Upper lobe of left lung (tissue), 6 donors: ENCODE data around the gene CKM. TPM values are rescaled to one million over a fixed set of nuclear protein-coding genes. Genes with fewer than 3 reads are reported as not detected.

Experiments
- ATAC-seq, 2 donors: fragments of 200-7000 bp; cut with Tn5 transposase; one replicate each; pipeline ENCODE4 v1.9.1; 2022; ENCODE audit warnings: mild to moderate bottlenecking in 2 of 2, moderate library complexity in 2 of 2; ENCODE audit not compliant: low FRiP score in 2 of 2
- DNase-seq, 2 donors: peaks; one replicate each; pipeline ENCODE4 v3.0.0-alpha.2; 2019 to 2020
- H3K27ac ChIP-seq, 4 donors: fragments of 200-600 bp; sonication (generic); one replicate each; pipeline ENCODE4 v1.5.1; 2016 to 2019
- H3K27me3 ChIP-seq, 4 donors: fragments of 200-600 bp; sonication (generic); one replicate each; pipeline ENCODE4 v1.5.1; 2017 to 2019
- H3K36me3 ChIP-seq, 4 donors: fragments of 200-600 bp; sonication (generic); one replicate each; pipeline ENCODE4 v1.5.1; 2016 to 2019
- H3K4me1 ChIP-seq, 4 donors: fragments of 200-600 bp; sonication (generic); one replicate each; pipeline ENCODE4 v1.5.1; 2018 to 2019
- H3K4me3 ChIP-seq, 4 donors: fragments of 200-600 bp; sonication (generic); one replicate each; pipeline ENCODE4 v1.5.1; 2017 to 2019; ENCODE audit warnings: mild to moderate bottlenecking in 2 of 4, moderate library complexity in 1 of 4
- H3K9me3 ChIP-seq, 4 donors: fragments of 200-600 bp; sonication (generic); one replicate each; pipeline ENCODE4 v1.5.1; 2018 to 2019
- EP300 ChIP-seq, 4 donors: sonication (generic); formaldehyde crosslinking; IDR thresholded peaks; one replicate each; pipeline ENCODE4 v1.5.1; 2017; ENCODE audit warnings: antibody characterized with exemption in 4 of 4, control low read depth in 2 of 4
- POLR2A ChIP-seq, 4 donors: fragments of 450-650 bp; IDR thresholded peaks; one replicate each; pipeline ENCODE4 v1.5.1; 2016 to 2017; ENCODE audit warnings: antibody characterized with exemption in 4 of 4, mild to moderate bottlenecking in 2 of 4
- POLR2AphosphoS5 ChIP-seq, 2 donors: sonication (generic); formaldehyde crosslinking; IDR thresholded peaks; one replicate each; pipeline ENCODE4 v1.5.1; 2017; ENCODE audit warnings: antibody characterized with exemption in 2 of 2
- WGBS, 2 donors: methylation state at CpG; one replicate each; pipeline ENCODE4 v1.1.5; 2017 to 2018; 5-methylcytosine and 5-hydroxymethylcytosine counted together
- total RNA-seq, 6 donors: library from RNA; depleted of rRNA in 4 of 6; stranded (reverse); fragments of >200 nt in 4 of 6; gene quantifications; one replicate each; pipeline versions ENCODE4 v1.1.0 to v1.2.1, GENCODE V29; 2016 to 2021
- TF ChIP-seq, protein P1 (sequence below), 6 experiments: fragments of 450-650 bp in 4 of 6; fragments of 200-600 bp in 2 of 6; sonication (generic) in 2 of 6; IDR thresholded peaks; one replicate each; pipeline ENCODE4 v1.5.1; 2016 to 2019; ENCODE audit warnings: antibody characterized with exemption in 6 of 6
- donor health status: DM: no; HTN: no; CAD: no; lungs with moderate emphysema.
- donor health status: DM: no; HTN: yes; CAD: no; lungs with severe emphysema.

Gene CKM
- not detected for total RNA-seq

- TF ChIP-seq POLR2A (IDR thresholded peaks at IDR 0.05) (no peak), EP300 (IDR thresholded peaks at IDR 0.05) (no peak), POLR2AphosphoS5 (IDR thresholded peaks at IDR 0.05) (no peak)
- TF ChIP-seq, protein P1, sequence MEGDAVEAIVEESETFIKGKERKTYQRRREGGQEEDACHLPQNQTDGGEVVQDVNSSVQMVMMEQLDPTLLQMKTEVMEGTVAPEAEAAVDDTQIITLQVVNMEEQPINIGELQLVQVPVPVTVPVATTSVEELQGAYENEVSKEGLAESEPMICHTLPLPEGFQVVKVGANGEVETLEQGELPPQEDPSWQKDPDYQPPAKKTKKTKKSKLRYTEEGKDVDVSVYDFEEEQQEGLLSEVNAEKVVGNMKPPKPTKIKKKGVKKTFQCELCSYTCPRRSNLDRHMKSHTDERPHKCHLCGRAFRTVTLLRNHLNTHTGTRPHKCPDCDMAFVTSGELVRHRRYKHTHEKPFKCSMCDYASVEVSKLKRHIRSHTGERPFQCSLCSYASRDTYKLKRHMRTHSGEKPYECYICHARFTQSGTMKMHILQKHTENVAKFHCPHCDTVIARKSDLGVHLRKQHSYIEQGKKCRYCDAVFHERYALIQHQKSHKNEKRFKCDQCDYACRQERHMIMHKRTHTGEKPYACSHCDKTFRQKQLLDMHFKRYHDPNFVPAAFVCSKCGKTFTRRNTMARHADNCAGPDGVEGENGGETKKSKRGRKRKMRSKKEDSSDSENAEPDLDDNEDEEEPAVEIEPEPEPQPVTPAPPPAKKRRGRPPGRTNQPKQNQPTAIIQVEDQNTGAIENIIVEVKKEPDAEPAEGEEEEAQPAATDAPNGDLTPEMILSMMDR (IDR thresholded peaks at IDR 0.05) = no peak
- DNase-seq (peak in 1 of 2 donors; percentile 47), ATAC-seq (peak in 1 of 2 donors; percentile 34)
- Histone ChIP-seq H3K9me3 (no peaks in the 10 kb centered on the region), H3K4me3 (peak within 1 kb of the TSS in 1 of 4 donors; percentile 1), H3K27ac (no peak within 1 kb of the TSS), H3K27me3 (peaks cover 0 to 23% (median 8%) of the 10 kb centered on the region in 4 donors), H3K4me1 (peaks cover 0 to 20% (median 11%) of the 10 kb centered on the region in 4 donors), H3K36me3 (no peaks in the 10 kb centered on the region)
- WGBS, 2 donors = 44 to 50% methylated on average over 2 to 14 of the region's 15 CpGs
Observed at GRCh38 chr19:45322744-45323281, at the start of gene CKM. CKM (minus strand) TSS chr19:45322875; CDS start chr19:45319713, 3,162 bp downstream.

DNA sequence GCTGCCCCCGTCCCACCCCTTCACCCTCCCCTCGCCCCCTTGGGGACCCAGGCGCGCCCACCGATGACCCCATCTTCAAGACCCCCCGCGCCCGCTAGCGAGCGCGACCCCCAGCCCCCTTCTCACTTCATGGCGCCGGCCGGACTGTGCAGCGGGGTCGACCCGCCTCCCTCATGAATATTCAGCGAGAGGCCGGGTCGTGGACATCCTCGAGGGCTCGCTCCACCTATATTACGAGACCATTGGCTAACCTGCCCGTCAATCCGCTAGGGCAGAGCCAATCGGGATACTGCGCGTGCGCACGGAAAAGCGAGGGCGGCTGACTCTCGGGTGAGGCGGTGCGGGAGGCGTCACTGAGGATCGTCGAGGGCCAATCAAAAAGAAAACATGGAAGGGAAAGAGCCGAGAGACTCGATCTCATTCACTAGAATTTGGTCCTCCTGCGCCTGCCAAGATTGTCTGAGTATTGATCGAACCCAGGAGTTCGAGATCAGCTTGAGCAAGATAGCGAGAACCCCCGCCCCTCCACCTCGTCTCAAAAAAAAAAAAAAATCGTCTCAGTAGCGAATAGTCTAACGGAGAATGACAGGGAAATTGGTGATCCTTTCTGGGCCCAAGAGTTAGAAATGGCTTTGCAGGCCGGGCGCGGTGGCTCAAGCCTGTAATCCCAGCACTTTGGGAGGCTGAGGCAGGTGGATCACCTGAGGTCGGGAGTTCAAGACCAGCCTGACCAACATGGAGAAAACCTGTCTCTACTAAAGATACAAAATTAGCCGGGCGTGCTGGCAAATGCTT is 47.9 kb upstream of the CKM start, which contains the start of gene ERCC2:
ERCC2 (minus strand) TSS at position 164 of the 795 bp plus-strand sequence; CDS start at position 131, 33 bp downstream.
- DNase-seq (peak; percentile 95 to 96), ATAC-seq (peak; percentile 98 to 99)
- Histone ChIP-seq H3K27ac (peak within 1 kb of the TSS; percentile 76 to 82 (median 80)), H3K9me3 (no peaks in the 10 kb centered on the region), H3K27me3 (no peaks in the 10 kb centered on the region), H3K4me3 (peak within 1 kb of the TSS; percentile 84 to 99 (median 94)), H3K4me1 (peaks cover 6 to 17% (median 11%) of the 10 kb centered on the region in 4 donors), H3K36me3 (peaks cover 0 to under 1% (median 0%) of the 10 kb centered on the region in 4 donors)
- TF ChIP-seq, protein P1 (IDR thresholded peaks at IDR 0.05) = no peak
- TF ChIP-seq POLR2AphosphoS5 (IDR thresholded peaks at IDR 0.05) (peak in 1 of 2 donors; percentile 69), POLR2A (IDR thresholded peaks at IDR 0.05) (peak in 1 of 4 donors; percentile 41), EP300 (IDR thresholded peaks at IDR 0.05) (no peak)
- 7 to 9% methylated on average over 28 to 38 of the region's 55 CpGs for WGBS, 2 donors

DNA sequence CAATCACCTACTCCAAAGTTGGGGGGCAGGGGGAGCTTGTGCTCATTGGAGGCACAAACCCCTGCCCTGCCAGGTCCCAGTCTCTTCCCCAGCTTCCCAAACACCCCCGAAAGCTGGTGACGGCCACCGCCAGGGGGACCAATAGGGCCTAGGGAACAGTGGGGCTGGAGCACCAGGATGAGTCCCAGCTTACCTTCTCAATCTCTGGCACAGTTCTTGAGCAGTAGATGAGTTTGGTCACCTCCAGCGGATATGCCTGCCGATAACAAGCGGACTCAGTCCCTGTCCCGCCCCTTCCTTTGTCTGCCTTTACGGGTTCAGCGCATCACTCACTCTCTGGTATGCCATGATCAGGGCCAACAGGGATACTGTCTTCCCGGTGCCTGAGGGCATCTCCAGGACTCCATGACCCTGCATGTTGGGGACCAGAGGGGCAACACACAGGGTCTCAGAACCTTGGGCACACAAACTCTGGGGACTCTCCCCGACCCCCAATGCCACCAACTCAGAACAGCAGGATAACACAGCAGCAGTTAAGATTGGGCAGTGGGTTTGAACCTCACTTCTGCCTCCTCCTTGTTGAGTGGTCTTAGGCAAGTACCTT is 46.2 kb upstream of the CKM start:
- WGBS, 2 donors = 92 to 93% methylated on average over 10 to 11 of the region's 11 CpGs
- H3K4me3 ChIP-seq = no peak overlapping the region
- no peak for TF ChIP-seq POLR2A (IDR thresholded peaks at IDR 0.05)
- no peak for TF ChIP-seq POLR2AphosphoS5 (IDR thresholded peaks at IDR 0.05)
- TF ChIP-seq EP300 (IDR thresholded peaks at IDR 0.05) = no peak
- TF ChIP-seq, protein P1 (IDR thresholded peaks at IDR 0.05) = no peak
- H3K36me3 ChIP-seq = peaks cover 0 to 15% (median under 1%) of the 10 kb centered on the region in 4 donors
- DNase-seq (no peak), ATAC-seq (no peak)
- H3K4me1 ChIP-seq = peaks cover 6 to 17% (median 11%) of the 10 kb centered on the region in 4 donors
- H3K27ac ChIP-seq = no peak overlapping the region
- no peaks in the 10 kb centered on the region for H3K27me3 ChIP-seq
- H3K9me3 ChIP-seq = no peaks in the 10 kb centered on the region

DNA sequence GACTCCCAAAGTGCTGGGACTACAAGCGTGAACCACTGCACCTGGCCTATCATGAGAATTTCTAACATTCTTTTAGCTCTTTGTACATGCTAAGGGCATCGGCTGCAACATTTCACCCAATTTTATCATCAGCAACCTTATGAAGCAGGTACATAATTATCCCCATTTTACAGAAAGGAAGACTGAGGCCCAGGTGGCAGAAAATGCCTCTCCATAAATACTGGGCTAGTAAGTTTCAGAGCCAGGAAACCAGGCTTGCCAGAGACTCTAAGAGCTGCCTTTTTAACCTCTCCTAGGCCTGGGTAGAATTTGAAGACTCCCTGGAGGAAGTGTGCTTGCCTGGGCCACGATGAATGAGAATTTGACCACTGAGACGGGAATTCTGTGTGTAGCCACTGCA is 45.5 kb upstream of the CKM start:
- no peaks in the 10 kb centered on the region for H3K9me3 ChIP-seq
- H3K27me3 ChIP-seq = no peaks in the 10 kb centered on the region
- ATAC-seq (no peak), DNase-seq (no peak)
- H3K4me1 ChIP-seq = peaks cover 6 to 17% (median 11%) of the 10 kb centered on the region in 4 donors
- no peak overlapping the region for H3K27ac ChIP-seq
- WGBS, 2 donors = 96 to 100% methylated on average over 4 of the region's 4 CpGs
- peaks cover 0 to 22% (median 4%) of the 10 kb centered on the region in 4 donors for H3K36me3 ChIP-seq
- no peak overlapping the region for H3K4me3 ChIP-seq
- TF ChIP-seq POLR2A (IDR thresholded peaks at IDR 0.05) (no peak), POLR2AphosphoS5 (IDR thresholded peaks at IDR 0.05) (no peak), EP300 (IDR thresholded peaks at IDR 0.05) (no peak)
- TF ChIP-seq, protein P1 (IDR thresholded peaks at IDR 0.05) = no peak
